ENCODE measurements around the gene LOX. TPM values are rescaled to one million over a fixed set of nuclear protein-coding genes. Genes with fewer than 3 reads are reported as not detected.

The LOX gene
- polyA plus RNA-seq, 1 donor (not counting 4 experiments of a cell fraction or from before 2014, with no cell fraction given) = 0.33 TPM

DNA sequence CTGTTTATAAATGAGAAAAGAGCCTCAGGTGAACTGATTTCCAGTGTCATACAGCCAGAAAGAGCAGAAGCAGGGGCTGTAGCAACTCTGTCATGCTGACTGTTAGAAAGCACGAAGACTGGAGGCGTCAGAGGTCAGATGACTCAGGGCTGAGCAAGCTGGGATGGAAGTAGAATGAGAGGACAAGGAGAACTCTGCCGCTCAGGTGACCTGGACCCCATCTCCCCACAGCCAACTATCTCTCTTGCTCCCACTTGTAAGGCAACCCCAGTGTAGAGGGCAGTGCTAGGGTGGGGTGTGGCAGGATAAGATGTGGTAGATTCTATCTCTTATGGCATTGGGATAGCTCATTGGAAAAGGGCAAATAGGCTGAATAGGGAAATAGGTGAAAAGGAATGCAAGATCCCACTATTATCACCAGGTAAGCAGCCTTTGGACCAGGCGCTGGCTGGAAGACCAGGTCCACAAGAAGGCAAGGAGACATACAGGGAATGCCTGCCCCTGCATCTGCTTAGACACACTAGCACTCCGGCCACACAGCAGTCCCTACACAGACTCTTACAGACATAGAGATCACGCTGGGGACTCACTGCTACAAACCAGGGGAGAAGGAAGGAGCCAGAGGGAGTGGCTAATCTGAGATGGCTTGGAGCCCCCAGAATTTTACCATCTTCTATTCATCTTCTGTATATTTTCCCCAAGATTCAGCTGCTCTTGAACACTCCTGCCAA lies 21.2 kb upstream of the LOX start:
- DNase-seq (ENCODE audit: low read depth, low spot score) = no peak
- no peaks in the 10 kb centered on the region for H3K27me3 ChIP-seq (ENCODE audit: control insufficient read depth, extremely low read depth, insufficient read depth, low read length)
- no peaks in the 10 kb centered on the region for H3K9me1 ChIP-seq (ENCODE audit: control insufficient read depth, extremely low read depth, insufficient read depth, low read length)
- no peak for TF ChIP-seq EZH2 (IDR thresholded peaks at IDR 0.05; ENCODE audit: low read length)
- TF ChIP-seq, protein P1, sequence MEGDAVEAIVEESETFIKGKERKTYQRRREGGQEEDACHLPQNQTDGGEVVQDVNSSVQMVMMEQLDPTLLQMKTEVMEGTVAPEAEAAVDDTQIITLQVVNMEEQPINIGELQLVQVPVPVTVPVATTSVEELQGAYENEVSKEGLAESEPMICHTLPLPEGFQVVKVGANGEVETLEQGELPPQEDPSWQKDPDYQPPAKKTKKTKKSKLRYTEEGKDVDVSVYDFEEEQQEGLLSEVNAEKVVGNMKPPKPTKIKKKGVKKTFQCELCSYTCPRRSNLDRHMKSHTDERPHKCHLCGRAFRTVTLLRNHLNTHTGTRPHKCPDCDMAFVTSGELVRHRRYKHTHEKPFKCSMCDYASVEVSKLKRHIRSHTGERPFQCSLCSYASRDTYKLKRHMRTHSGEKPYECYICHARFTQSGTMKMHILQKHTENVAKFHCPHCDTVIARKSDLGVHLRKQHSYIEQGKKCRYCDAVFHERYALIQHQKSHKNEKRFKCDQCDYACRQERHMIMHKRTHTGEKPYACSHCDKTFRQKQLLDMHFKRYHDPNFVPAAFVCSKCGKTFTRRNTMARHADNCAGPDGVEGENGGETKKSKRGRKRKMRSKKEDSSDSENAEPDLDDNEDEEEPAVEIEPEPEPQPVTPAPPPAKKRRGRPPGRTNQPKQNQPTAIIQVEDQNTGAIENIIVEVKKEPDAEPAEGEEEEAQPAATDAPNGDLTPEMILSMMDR (optimal IDR thresholded peaks at IDR 0.05 in 1 of 3, IDR thresholded peaks at IDR 0.05 in 1 of 3, conservative IDR thresholded peaks at IDR 0.05 in 1 of 3; ENCODE audit: extremely low read depth in 1 of 3, insufficient read depth in 2 of 3, low read length in 3 of 3) = no peak
- no peaks in the 10 kb centered on the region for H3K4me1 ChIP-seq (ENCODE audit: control insufficient read depth, extremely low read depth, insufficient read depth, low read length)
- no peaks in the 10 kb centered on the region for H4K20me1 ChIP-seq (ENCODE audit: control insufficient read depth, extremely low read depth, insufficient read depth, low read length)
- H3K36me3 ChIP-seq (ENCODE audit: control insufficient read depth in 2 of 2, extremely low read depth in 1 of 2, insufficient read depth in 2 of 2, low read length in 2 of 2) = no peaks in the 10 kb centered on the region
- no peak overlapping the region for H3K4me2 ChIP-seq (ENCODE audit: control insufficient read depth, extremely low read depth, insufficient read depth, low read depth, low read length)
- no peak overlapping the region for H3K9ac ChIP-seq (ENCODE audit: control insufficient read depth, extremely low read depth, insufficient read depth, low read length)
- no peak for FAIRE-seq
- no peak overlapping the region for H3K4me3 ChIP-seq (ENCODE audit: control insufficient read depth in 2 of 3, extremely low read depth in 1 of 3, insufficient read depth in 2 of 3, low read depth in 1 of 3, low read length in 3 of 3)
- H3K79me2 ChIP-seq (ENCODE audit: control insufficient read depth, insufficient read depth, low read length) = no peaks in the 10 kb centered on the region
- dilution Hi-C loops (cut with MboI; ENCODE audit: extremely low pct_ligation_motif_present, low sequenced_read_pairs) = no loop called here
- no peak overlapping the region for H3K27ac ChIP-seq (ENCODE audit: control insufficient read depth, insufficient read depth, low read length)
- H2AFZ ChIP-seq (ENCODE audit: control insufficient read depth, low read length) = no peak overlapping the region
- no peaks in the 10 kb centered on the region for H3K9me3 ChIP-seq (ENCODE audit: control insufficient read depth, low read depth, low read length)

DNA sequence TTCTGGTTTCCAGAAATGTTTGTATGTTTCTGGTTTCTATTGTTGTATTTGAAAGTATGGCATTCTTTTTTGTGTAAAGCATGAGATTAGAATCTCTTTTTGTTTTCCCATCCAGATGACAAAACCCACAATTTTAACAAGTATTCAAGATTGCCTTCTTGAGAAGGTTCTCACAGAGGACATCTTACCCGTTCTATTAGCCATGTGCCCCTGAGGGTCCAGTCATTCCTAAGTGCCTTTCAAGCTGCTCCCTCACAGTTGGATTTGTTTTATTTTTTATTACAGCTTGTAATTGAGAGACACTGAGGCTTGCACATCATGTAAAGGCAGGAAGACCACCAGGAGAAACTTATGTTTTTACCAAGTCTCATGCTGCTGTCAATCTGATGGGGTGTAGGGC lies 19.3 kb upstream of the LOX start:
- no peaks in the 10 kb centered on the region for H3K4me1 ChIP-seq (ENCODE audit: control insufficient read depth, extremely low read depth, insufficient read depth, low read length)
- no peak overlapping the region for H3K4me3 ChIP-seq (ENCODE audit: control insufficient read depth in 2 of 3, extremely low read depth in 1 of 3, insufficient read depth in 2 of 3, low read depth in 1 of 3, low read length in 3 of 3)
- dilution Hi-C loops (cut with MboI; ENCODE audit: extremely low pct_ligation_motif_present, low sequenced_read_pairs) = no loop called here
- H3K4me2 ChIP-seq (ENCODE audit: control insufficient read depth, extremely low read depth, insufficient read depth, low read depth, low read length) = no peak overlapping the region
- H2AFZ ChIP-seq (ENCODE audit: control insufficient read depth, low read length) = no peak overlapping the region
- no peak overlapping the region for H3K9ac ChIP-seq (ENCODE audit: control insufficient read depth, extremely low read depth, insufficient read depth, low read length)
- H3K27ac ChIP-seq (ENCODE audit: control insufficient read depth, insufficient read depth, low read length) = no peak overlapping the region
- H3K9me1 ChIP-seq (ENCODE audit: control insufficient read depth, extremely low read depth, insufficient read depth, low read length) = no peaks in the 10 kb centered on the region
- FAIRE-seq = no peak
- no peak for DNase-seq (ENCODE audit: low read depth, low spot score)
- H3K79me2 ChIP-seq (ENCODE audit: control insufficient read depth, insufficient read depth, low read length) = no peaks in the 10 kb centered on the region
- H3K36me3 ChIP-seq (ENCODE audit: control insufficient read depth in 2 of 2, extremely low read depth in 1 of 2, insufficient read depth in 2 of 2, low read length in 2 of 2) = no peaks in the 10 kb centered on the region
- no peaks in the 10 kb centered on the region for H4K20me1 ChIP-seq (ENCODE audit: control insufficient read depth, extremely low read depth, insufficient read depth, low read length)
- TF ChIP-seq, protein P1 (optimal IDR thresholded peaks at IDR 0.05 in 1 of 3, IDR thresholded peaks at IDR 0.05 in 1 of 3, conservative IDR thresholded peaks at IDR 0.05 in 1 of 3; ENCODE audit: extremely low read depth in 1 of 3, insufficient read depth in 2 of 3, low read length in 3 of 3) = no peak
- no peak for TF ChIP-seq EZH2 (IDR thresholded peaks at IDR 0.05; ENCODE audit: low read length)
- no peaks in the 10 kb centered on the region for H3K9me3 ChIP-seq (ENCODE audit: control insufficient read depth, low read depth, low read length)
- H3K27me3 ChIP-seq (ENCODE audit: control insufficient read depth, extremely low read depth, insufficient read depth, low read length) = no peaks in the 10 kb centered on the region

Measured in keratinocyte (primary cell).